HL-60 (cell line): ENCODE results near the gene ECHDC3.

Experiments used
- GABPA ChIP-seq: IDR thresholded peaks from 2 replicates; pipeline ENCODE4 v1.6.1; 2012; ENCODE audit warnings: low read depth
- POLR2AphosphoS5 ChIP-seq: IDR thresholded peaks from 2 replicates; pipeline ENCODE4 v1.6.1; 2012; ENCODE audit warnings: low read depth
- SPI1 ChIP-seq: IDR thresholded peaks from 2 replicates; pipeline ENCODE4 v1.6.1; 2012; ENCODE audit warnings: low read depth, mild to moderate bottlenecking, borderline replicate concordance
- TF ChIP-seq, protein P1 (sequence below): IDR thresholded peaks from one replicate; pipeline ENCODE4 v1.5.1; 2011; ENCODE audit warnings: low read length, control low read depth, inconsistent platforms; ENCODE audit not compliant: insufficient read depth
- TF ChIP-seq, protein P2 (sequence below): IDR thresholded peaks from 2 replicates; pipeline ENCODE4 v1.6.1; 2012; ENCODE audit warnings: low read depth; ENCODE audit not compliant: insufficient replicate concordance

GRCh38 chr10:11713963-11714362 lies 28.2 kb upstream of the ECHDC3 start:
- TF ChIP-seq, protein P1, sequence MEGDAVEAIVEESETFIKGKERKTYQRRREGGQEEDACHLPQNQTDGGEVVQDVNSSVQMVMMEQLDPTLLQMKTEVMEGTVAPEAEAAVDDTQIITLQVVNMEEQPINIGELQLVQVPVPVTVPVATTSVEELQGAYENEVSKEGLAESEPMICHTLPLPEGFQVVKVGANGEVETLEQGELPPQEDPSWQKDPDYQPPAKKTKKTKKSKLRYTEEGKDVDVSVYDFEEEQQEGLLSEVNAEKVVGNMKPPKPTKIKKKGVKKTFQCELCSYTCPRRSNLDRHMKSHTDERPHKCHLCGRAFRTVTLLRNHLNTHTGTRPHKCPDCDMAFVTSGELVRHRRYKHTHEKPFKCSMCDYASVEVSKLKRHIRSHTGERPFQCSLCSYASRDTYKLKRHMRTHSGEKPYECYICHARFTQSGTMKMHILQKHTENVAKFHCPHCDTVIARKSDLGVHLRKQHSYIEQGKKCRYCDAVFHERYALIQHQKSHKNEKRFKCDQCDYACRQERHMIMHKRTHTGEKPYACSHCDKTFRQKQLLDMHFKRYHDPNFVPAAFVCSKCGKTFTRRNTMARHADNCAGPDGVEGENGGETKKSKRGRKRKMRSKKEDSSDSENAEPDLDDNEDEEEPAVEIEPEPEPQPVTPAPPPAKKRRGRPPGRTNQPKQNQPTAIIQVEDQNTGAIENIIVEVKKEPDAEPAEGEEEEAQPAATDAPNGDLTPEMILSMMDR = no peak
- no peak for TF ChIP-seq POLR2AphosphoS5
- TF ChIP-seq, protein P2, sequence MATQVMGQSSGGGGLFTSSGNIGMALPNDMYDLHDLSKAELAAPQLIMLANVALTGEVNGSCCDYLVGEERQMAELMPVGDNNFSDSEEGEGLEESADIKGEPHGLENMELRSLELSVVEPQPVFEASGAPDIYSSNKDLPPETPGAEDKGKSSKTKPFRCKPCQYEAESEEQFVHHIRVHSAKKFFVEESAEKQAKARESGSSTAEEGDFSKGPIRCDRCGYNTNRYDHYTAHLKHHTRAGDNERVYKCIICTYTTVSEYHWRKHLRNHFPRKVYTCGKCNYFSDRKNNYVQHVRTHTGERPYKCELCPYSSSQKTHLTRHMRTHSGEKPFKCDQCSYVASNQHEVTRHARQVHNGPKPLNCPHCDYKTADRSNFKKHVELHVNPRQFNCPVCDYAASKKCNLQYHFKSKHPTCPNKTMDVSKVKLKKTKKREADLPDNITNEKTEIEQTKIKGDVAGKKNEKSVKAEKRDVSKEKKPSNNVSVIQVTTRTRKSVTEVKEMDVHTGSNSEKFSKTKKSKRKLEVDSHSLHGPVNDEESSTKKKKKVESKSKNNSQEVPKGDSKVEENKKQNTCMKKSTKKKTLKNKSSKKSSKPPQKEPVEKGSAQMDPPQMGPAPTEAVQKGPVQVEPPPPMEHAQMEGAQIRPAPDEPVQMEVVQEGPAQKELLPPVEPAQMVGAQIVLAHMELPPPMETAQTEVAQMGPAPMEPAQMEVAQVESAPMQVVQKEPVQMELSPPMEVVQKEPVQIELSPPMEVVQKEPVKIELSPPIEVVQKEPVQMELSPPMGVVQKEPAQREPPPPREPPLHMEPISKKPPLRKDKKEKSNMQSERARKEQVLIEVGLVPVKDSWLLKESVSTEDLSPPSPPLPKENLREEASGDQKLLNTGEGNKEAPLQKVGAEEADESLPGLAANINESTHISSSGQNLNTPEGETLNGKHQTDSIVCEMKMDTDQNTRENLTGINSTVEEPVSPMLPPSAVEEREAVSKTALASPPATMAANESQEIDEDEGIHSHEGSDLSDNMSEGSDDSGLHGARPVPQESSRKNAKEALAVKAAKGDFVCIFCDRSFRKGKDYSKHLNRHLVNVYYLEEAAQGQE = no peak
- TF ChIP-seq GABPA = no peak
- TF ChIP-seq SPI1 = no peak
